Stimulated activated naive CD4-positive, alpha-beta T cell (primary cell): Measurements from ENCODE around the gene SLC45A2.
"Not testable (repeated sequence)": the region's sequence is repeated elsewhere in the genome, so short reads cannot be mapped to it uniquely, and the experiment has no call there.

Experiments used
- DNase-seq, 6 experiments: peaks; one replicate each; lab custom pipeline; 2025; lab: John Stamatoyannopoulos, UW

SLC45A2 gene, protein sequence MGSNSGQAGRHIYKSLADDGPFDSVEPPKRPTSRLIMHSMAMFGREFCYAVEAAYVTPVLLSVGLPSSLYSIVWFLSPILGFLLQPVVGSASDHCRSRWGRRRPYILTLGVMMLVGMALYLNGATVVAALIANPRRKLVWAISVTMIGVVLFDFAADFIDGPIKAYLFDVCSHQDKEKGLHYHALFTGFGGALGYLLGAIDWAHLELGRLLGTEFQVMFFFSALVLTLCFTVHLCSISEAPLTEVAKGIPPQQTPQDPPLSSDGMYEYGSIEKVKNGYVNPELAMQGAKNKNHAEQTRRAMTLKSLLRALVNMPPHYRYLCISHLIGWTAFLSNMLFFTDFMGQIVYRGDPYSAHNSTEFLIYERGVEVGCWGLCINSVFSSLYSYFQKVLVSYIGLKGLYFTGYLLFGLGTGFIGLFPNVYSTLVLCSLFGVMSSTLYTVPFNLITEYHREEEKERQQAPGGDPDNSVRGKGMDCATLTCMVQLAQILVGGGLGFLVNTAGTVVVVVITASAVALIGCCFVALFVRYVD

DNA sequence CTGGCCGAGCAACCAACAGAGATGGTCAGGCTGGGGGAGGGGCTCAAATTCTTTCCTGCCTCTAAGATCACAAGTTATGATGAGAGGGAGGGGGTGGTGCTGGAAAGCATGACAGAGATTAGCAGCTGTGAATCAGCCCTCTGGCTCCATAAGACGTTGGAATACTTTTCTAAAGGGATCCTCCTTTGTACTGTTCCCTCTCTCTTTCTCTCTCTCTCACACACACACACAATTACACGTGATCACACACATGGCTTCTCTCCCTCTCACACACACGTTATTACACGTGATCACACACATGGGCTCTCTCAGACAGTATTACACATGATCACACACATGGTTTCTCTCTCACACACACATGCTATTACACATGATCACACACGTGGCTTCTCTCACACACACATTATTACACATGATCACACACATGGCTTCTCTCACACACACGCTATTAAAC, at the start of gene SLC45A2:
Gene SLC45A2 (minus strand): TSS at position 23 of the 454 bp plus-strand sequence. CDS start 110 bp downstream, outside the sequence.
- DNase-seq: no peak

DNA sequence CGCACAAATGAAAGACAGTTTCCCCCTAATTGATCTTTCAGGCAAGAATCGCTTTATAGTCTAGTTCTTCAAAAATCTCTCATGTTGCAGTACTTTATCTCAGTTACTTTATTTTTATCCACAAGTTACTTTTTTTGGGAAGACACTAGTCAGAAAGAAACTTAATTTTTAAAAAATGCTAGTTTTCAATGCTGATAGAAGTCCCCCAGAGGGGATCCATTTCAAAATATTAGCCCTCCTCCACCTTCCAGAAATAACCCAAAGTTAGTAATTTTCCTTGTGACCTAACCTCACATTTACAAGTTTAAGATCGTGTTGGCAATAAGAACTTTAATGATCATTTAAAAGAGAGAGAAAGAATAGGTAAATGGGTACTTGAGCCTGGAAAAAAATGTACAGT, 47.5 kb upstream of the SLC45A2 start:
- no peak for DNase-seq

DNA sequence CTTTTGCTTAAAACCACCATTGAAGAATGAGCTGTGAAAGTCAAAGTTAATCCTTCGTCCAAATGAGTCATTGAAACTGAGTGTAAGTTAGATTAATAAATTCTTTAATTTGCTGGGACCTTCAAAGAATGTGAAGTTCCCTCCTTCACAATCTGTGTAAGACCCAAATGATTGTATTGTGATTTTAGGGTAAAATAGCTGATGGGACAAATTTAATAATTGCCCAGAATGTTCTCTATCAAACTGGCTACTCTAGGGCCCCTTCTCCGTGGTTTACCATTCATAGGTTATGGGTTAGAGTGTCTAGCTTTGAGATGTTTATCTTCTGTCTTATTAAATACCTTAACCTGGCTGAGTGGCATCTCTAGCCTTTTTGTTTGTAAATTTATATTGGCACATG, 46.6 kb upstream of the SLC45A2 start:
- no peak for DNase-seq

DNA sequence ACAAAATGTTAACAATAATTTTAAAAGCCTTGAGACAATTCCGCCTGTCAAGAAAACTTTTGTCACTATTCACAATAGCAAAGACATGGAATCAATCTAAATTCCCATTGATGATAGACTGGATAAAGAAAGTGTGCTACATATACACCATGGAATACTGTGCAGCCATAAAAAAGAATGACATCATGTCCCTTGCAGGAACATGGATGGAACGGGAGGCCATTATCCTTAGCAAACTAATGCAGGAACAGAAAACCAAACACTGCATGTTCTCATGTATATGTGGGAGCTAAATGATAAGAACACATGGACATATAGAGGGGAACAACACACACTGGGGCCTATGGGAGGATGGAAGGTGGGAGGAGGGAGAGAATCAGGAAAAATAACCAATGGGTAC, 46.1 kb upstream of the SLC45A2 start:
- DNase-seq: not testable (repeated sequence)

DNA sequence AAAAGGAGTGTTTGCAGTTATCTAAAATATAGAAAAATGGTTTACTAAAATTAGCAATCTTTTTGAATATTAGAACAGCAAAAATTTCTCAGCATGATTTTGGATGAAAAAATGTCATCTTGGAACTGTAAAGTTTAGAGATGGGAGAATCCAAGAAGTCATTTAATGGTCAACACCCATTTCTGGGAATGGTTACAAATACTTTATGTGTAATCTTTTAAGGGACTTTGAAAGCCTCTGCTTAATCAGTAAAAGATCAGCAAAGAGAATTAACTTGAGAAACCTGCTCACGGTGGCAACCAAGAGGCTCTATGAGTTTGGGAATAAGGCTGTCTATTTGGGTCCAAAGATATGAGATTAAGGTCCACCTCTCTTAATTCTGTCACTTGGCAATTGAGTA, 45.6 kb upstream of the SLC45A2 start:
- DNase-seq: no peak

DNA sequence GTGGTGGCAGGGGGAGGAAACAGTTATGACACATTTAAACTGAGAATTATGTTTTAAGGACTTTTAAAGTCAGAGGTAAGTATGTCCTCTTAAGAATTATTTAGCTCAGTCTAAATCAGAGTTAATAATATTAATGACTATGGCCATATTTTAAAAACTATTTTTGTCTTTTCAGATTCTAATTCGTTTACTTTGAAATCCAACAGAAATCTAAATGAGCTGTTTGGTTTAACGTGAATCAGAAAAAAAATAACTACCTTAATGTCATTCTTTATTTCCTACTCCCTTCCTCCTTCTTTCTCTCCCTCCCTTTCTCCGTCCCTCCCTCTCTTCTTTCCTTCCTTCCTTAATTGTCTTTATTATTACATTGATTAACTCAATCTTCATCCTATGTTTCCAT, 43.9 kb upstream of the SLC45A2 start:
- DNase-seq: no peak

DNA sequence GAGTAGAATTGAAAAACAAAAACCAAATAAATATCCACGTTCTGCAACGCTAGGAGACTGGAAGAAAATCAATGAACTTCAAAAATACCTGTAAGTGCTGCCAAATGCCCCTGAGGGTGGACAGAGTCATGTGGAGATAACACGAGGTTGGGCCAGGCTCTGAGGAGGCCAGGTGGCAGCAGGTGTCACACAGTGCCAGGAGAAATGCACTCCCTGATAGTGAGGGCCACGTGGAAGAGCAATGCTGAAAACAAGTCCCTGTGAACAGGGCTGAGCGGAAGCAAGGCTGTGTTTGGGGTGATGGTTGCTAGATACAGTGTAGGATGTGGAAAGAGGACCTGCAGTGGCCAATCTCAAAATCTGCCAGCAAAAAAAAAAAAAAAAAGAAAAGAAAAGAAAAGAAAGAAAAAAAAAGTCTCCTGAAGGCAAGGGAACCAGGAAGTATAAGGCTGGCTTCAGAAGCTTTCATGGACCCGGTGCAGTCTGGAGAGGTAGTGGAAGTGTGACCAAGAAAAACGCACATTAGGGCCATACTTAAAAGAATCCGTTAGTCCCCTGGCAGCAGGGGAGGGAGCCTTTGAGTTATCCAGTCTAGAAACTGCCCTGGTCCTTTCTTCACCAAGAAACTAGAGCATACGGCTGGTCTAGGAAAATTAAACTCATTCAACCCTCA, 41.7 kb upstream of the SLC45A2 start:
- DNase-seq: no peak

DNA sequence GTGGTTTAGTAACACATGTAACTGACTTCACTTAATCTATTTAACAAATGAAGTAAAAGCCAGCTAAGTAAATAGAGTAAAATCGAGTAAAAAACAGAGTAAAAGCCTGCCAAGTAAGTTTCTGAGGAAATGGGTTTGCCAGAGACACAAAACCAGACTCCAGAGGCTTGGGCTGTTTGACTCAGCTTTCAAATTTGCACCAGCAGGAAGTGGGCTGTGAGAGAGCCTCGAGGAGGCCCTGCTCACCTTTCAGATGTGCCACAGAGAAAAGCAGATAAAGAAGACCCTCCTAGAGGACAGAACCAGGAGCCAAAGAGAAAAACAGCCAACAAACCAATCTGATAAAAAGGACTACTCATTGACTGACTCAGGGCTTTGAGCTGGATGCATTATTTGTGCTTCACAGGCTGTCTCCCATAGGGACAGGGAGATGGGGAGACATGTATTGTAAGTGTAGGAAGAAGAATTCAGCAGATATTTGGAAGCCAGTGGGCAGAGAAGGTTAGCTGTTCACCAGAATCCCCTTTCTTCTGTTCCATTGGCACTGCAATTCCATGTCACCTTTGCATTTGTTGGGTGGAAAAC, 37.7 kb upstream of the SLC45A2 start:
- DNase-seq: peak in 2 of 6 experiments; percentile 5 to 10

DNA sequence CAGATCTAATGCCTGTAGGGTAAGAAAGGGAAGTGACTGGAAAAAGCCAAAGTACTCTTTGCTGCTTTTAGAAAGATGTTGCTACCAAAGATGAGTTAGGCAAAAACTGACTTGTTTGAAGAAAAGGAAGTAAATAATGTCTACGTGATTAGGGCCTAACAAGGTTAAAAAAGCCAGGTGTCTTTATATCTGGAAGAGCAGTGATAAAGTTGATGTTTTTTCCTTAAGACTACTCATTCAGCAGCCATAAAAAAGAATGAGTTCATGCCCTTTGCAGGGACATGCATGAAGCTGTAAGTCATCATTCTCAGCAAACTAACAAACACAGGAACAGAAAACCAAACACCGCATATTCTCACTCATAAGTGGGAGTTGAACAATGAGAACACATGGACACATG, 36.8 kb upstream of the SLC45A2 start:
- no peak for DNase-seq

DNA sequence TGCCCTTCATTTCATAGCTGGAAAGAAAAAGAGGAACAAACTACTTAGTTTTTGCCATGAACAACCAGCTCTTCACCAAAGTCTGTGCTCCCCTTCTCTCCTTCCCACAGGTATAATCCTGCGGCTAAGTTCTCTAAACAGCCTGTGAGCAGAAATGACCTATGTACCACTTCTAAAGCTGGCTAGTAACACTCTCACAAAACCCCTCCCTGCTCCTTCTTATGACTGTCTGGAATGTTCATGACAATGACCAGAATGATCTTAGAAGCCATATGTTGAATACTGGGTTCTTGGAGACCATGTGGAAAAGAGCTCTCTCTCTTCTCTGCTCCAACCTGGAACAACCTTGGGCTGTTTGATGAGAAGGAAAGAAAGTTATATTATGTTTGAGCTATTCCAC, 36.2 kb upstream of the SLC45A2 start:
- no peak for DNase-seq

DNA sequence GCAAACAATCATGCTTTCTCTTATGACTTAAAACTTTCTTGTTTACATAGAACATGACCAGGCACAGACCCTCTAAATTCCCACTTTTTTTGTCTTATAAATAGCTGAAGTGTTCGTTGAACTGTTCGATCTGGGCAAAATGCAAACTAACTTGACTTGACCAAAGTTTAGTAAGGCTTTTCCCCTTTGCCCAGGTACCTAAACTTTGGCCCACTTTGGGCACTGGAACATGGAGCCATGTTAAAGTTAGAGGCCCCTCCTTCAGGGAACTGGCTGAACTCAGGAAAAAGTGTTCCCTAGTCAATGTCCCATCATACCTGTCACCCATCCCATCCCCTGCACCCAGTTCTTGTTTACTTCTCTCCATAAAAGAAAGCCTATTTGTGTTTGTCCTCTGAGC, 32.8 kb upstream of the SLC45A2 start:
- DNase-seq: no peak

DNA sequence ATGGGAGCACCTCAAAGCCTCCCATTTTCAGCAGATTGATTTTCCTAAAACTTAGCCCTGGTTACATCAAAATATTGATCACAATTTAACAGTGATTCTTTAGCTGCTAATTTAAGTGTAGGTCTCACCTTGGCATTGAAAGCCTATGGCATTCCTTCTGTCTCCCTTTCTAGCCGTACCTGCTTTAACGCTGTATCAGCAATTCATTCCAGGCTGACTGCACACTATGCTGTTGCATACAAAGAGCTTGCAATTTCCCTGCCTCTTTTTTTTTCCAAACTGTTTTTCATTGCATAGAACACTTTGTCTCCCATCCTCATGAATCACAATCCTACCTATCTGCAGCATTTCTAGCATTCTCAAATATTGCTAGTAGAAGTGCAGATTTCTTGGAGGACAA, 32.3 kb upstream of the SLC45A2 start:
- no peak for DNase-seq

DNA sequence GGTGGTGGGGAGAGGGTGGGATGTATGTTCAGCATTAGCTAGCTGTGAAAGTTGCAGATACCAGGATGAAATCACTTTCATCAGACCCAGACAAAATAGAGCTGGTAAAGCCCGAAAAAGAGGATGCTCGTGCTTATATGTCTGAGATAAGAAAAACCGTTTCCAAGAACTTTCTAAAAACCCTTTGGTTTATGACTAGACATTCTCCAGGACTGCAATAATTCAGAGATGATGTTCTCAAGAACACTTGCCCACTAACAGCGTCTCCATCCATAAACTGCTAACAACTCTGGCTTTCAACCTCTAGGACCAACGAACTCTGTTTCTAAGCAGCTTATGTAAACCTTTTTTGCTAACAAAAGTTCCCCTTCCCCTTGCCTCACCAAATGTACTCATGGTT, 31.7 kb upstream of the SLC45A2 start:
- DNase-seq: no peak

DNA sequence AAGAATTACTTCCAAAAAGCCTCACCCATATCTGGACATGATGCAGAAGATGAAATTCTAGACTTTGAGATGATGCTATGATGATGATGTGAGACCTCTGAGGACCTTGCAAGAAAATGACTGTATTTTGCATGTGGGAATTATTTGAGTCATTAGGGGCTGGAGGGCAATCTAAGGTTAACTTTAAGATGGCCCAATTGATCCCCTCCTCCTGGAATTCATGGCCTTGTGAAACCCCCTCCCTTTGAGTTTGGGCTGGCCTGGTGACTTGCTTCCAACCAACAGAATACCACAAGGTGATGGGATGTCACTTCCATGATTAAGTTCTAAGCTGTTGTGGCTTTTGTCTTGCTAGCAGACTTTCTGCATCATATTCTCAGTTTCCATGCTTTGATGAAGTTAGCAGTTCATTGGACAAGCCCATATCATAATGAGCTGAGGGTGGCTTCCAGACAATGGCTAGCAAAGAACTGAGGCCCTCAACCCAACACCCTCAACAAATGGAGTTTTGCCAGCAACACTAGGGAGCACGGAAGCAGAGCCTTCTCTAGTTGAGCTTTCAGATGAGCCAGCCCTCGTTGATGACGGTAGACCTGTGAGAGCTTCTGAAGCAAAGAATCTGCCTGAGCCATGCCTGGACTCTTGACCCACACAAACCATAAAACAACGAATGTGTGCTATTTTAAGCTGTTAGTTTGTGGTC, 30.8 kb upstream of the SLC45A2 start:
- no peak for DNase-seq

DNA sequence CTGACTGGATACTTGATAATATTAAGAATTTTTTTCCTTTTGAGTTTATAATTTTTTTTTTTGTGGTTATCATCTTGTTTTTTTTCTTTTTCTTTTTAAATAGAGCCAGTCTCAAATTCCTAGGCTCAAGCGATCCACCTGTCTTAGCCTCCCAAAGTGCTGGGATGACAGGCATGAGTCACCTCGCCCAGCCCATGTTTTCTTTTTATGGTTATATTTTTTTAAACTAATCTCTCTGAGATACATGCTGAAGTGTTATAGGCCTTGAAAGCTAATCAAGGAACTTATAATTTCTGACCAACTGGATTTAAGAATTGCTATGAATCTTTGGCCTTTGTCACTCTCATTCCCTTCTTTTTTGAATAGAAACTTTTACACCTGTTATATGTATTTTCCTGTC, 30.1 kb upstream of the SLC45A2 start:
- no peak for DNase-seq

DNA sequence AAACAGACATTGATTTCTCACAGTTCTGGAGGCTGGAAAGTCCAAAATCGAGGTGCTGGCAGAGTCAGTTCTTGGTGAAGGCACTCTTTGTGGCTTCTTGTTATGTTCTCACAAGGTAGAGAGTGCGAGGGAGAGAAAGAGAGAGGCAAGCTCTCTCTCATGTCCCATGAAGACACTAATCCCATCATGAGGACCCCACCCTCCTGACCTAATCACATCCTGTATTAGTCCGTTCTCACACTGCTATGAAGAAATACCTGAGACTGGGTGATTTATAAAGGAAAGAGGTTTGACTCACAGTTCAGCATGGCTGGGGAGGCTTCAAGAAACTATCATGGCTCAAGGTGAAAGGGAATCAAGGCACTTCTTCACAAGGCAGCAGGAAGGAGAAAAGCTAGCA, 29.1 kb upstream of the SLC45A2 start:
- DNase-seq: no peak

DNA sequence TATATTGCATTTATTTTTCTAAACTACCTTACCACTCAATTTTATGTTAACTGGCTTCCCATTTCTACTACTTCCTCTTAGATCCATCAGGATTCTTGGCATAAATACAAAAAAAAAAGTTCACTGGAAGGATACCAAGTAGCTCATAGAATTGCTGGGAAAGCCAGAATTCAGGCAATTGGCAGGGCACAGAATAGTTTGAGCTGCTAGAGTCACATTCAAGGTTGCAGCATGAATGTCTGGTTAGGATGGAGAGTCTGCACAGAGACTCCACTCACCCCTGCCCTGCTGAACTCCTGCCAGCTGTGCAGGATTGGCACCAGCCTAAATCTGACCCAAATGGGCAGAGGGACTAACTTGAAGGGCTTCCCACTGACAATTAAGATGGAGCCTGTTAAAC, 28.3 kb upstream of the SLC45A2 start:
- DNase-seq: no peak

DNA sequence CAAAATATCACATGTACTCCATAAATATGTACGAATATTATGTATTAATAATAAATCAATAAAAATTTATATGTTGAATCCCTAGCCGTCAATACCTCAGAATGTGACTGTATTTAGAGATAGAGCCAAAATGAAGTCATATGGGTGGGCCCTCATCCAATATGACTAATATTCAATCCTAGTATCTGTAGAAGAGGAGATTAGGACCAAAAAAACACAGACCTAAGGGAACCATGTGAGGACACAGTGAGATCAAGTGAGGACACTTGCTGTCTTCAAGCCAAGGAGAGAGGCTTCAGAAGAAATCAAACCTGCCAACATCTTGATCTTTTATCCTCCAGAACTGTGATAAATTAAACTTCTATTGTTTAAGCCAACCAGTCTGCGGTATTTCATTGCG, 27.0 kb upstream of the SLC45A2 start:
- DNase-seq: no peak

DNA sequence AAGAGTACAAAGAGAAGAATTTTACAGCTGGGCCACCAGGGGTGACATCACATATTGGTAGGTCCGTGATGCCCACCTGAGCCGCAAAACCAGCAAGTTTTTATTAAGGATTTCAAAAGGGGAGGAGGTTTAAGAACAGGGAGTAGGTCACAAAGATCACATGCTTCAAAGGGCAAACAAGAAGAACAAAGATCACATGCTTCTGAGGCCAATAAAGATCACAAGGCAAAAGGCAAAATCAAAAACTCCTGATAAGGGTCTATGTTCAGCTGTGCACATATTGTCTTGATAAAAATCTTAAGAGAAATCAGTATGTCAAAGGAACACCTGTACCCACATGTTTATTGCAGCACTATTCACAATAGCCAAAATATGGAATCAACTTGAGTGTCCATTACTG, 25.7 kb upstream of the SLC45A2 start:
- not testable (repeated sequence) for DNase-seq

DNA sequence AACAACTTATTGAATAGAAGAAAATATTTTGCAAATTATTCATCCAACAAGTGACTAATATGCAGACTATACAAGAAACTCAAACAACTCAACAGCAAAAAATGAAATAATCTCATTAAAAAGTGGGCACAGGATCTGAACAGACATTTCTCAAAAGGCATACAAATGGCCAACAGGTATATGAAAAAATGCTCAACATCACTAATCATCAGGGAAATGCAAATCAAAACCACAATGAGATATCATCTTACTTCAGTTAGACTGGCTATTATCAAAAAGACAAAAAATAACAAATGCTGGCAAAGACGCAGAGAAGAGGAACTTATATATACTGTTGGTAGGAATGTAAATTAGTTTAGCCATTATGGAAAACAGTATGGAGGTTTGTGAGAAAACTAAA, 25.1 kb upstream of the SLC45A2 start:
- no peak for DNase-seq

DNA sequence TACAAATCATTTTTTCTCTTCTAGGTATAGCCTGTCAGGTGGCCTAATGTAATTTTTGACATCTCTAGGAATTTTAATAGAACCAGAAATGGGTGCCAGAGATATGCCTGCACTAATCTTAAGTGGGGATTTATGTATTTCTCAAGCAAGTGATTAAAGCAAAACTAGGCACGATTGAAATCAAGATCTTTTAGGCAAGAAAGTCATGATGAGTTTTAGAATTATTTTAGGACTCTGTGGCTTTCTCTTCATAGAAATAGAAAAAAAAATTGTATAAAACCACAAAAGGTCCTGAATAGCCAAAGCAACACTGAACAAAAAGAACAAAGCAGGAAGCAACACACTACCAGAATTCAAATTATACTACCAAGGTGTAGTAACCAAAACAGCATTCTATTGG, 24.3 kb upstream of the SLC45A2 start:
- DNase-seq: no peak
